K562 (cell line): ENCODE results near the gene C11orf52. TPM values are rescaled to one million over a fixed set of nuclear protein-coding genes. Genes with fewer than 3 reads are reported as not detected.

Experiments
- ATF2 ChIP-seq: sonication (generic); formaldehyde crosslinking; IDR thresholded peaks from 2 replicates; pipeline ENCODE4 v1.8.1; 2022; ENCODE audit warnings: missing genetic modification reagents
- E2F3 ChIP-seq: fragments of 250-450 bp; sonication (Bioruptor Pico); IDR thresholded peaks from 2 replicates; pipeline ENCODE4 v1.4.0; 2020; ENCODE audit warnings: mild to moderate bottlenecking
- ELK3 ChIP-seq: fragments of 450-650 bp; formaldehyde crosslinking; IDR thresholded peaks from 2 replicates; pipeline ENCODE4 v1.4.0; 2020; ENCODE audit warnings: mild to moderate bottlenecking
- GABPB1 ChIP-seq: sonication (generic); formaldehyde crosslinking; IDR thresholded peaks from 2 replicates; pipeline ENCODE4 v1.8.0; 2022; ENCODE audit warnings: mild to moderate bottlenecking, missing genetic modification reagents
- KDM4B ChIP-seq, 2 experiments: fragments of 450-650 bp in 1 of 2; sonication (generic) in 1 of 2; IDR thresholded peaks; 2 replicates each; pipeline ENCODE4 v1.6.1; 2016 to 2017; ENCODE audit warnings: borderline replicate concordance in 2 of 2, antibody characterized with exemption in 1 of 2, low read depth in 1 of 2, mild to moderate bottlenecking in 1 of 2
- NFATC3 ChIP-seq: fragments of 450-650 bp; IDR thresholded peaks from 2 replicates; pipeline ENCODE4 v1.6.1; 2017; ENCODE audit warnings: mild to moderate bottlenecking
- NFRKB ChIP-seq: fragments of 450-650 bp; IDR thresholded peaks from 2 replicates; pipeline ENCODE4 v1.6.1; 2016; ENCODE audit warnings: low read depth
- PRMT5 ChIP-seq: sonication (generic); formaldehyde crosslinking; IDR thresholded peaks from 2 replicates; pipeline ENCODE4 v1.5.0; 2020; ENCODE audit warnings: missing genetic modification reagents
- RBBP5 ChIP-seq: fragments of 200-600 bp; sonication (generic); IDR thresholded peaks from 2 replicates; pipeline ENCODE4 v1.6.1; 2012; ENCODE audit warnings: borderline replicate concordance, mild to moderate bottlenecking, low read length, control low read depth, inconsistent platforms; ENCODE audit not compliant: insufficient read depth, poor library complexity, severe bottlenecking
- SMAD4 ChIP-seq: fragments of 250-450 bp; sonication (Bioruptor Pico); conservative IDR thresholded peaks from 2 replicates; pipeline ENCODE4 v1.8.0; 2021; ENCODE audit warnings: inconsistent platforms, mild to moderate bottlenecking, moderate library complexity
- TCFL5 ChIP-seq: fragments of 250-450 bp; sonication (Bioruptor Pico); conservative IDR thresholded peaks from 2 replicates; pipeline ENCODE4 v1.6.1; 2021; ENCODE audit warnings: mild to moderate bottlenecking, moderate library complexity, matching md5 sums
- VEZF1 ChIP-seq: fragments of 200-800 bp; sonication (Bioruptor generic); IDR thresholded peaks from 2 replicates; pipeline ENCODE4 v1.6.1; 2017; ENCODE audit warnings: missing genetic modification characterization, missing compliant biosample characterization
- ZNF384 ChIP-seq: IDR thresholded peaks from 2 replicates; pipeline ENCODE4 v1.6.1; 2012; ENCODE audit warnings: low read depth, low read length, improper control_type of control experiment
- ZNF431 ChIP-seq: sonication (generic); formaldehyde crosslinking; IDR thresholded peaks from 2 replicates; pipeline ENCODE4 v1.8.0; 2022; ENCODE audit warnings: mild to moderate bottlenecking, missing genetic modification reagents
- polyA plus RNA-seq, 8 experiments: library from polyadenylated mRNA; depleted of rRNA in 4 of 8; stranded (reverse) in 5 of 8; unstranded in 3 of 8; fragments of >200 nt; fragmentation: Nextera tagmentation in 2 of 8; fragmentation: Illumina TruSeq in 1 of 8; extraction: Ambion mirVana in 2 of 8; extraction: Trizol in 1 of 8; gene quantifications; 2 replicates each; pipeline versions ENCODE4 v1.2.1 to v1.2.3, GENCODE V29; 2011 to 2014; ENCODE audit warnings: inconsistent platforms in 1 of 8, missing spikeins in 1 of 8
- total RNA-seq, 7 experiments: library from RNA; depleted of rRNA in 6 of 7; stranded (reverse); fragments of >200 nt in 6 of 7; fragmentation: Illumina TruSeq in 2 of 7; extraction: Trizol in 2 of 7; gene quantifications; 2 replicates each; pipeline versions ENCODE4 v1.2.1 to v1.2.3, GENCODE V29; 2011 to 2021; ENCODE audit warnings: low replicate concordance in 1 of 7

The C11orf52 gene
- total and polyA plus RNA-seq, 9 of the 15 experiments (the other 6 are each of a cell fraction or from before 2014, with no cell fraction given): 0.29 to 2.9 (median 1.0) TPM

GRCh38 chr11:111878849-111879636 is 39.7 kb upstream of the C11orf52 start, which contains the start of the genes CFAP68 and FDXACB1 (continued):
- TF ChIP-seq KDM4B (IDR thresholded peaks at IDR 0.05; ENCODE audit: borderline replicate concordance in 2 of 2, low read depth in 1 of 2) (0 out of 4 replicates have a peak, but pooled peaks of 1 of the 2 experiments have one; percentile 80), E2F3 (CRISPR knock-in tag) (no peak), ELK3 (CRISPR knock-in tag) (no peak), ZNF384 (peak; percentile 44), RBBP5 (peak; percentile 58), ZNF431 (CRISPR knock-in tag) (peak; percentile 23; the same call in 1 of the 2 replicates), VEZF1 (CRISPR knock-in tag) (peak; percentile 98), SMAD4 (CRISPR knock-in tag) (peak; percentile 100), GABPB1 (CRISPR knock-in tag) (peak; percentile 99), NFRKB (peak; percentile 93), NFATC3 (no peak), TCFL5 (CRISPR knock-in tag) (no peak), PRMT5 (CRISPR knock-in tag) (no peak), ATF2 (no peak)
